ENCODE data around the gene CHD6. TPM values are rescaled to one million over a fixed set of nuclear protein-coding genes. Genes with fewer than 3 reads are reported as not detected.

CHD6 gene
- total and polyA plus RNA-seq, 2 of the 13 experiments (the other 11 are each of a cell fraction or from before 2014, with no cell fraction given), result 14.4 to 52.0 TPM

- TF ChIP-seq BCL3 (CRISPR knock-in tag; IDR thresholded peaks at IDR 0.05) (peak; percentile 31), KDM5B (CRISPR knock-in tag; IDR thresholded peaks at IDR 0.05; ENCODE audit: borderline replicate concordance) (peak; percentile 60; the same call in 1 of the 2 replicates), PHB2 (IDR thresholded peaks at IDR 0.05; ENCODE audit: partially characterized antibody) (no peak), KDM5A (IDR thresholded peaks at IDR 0.05; ENCODE audit: borderline replicate concordance, low read length) (no peak), ZNF343 (CRISPR knock-in tag; IDR thresholded peaks at IDR 0.05) (0 out of 2 replicates have a peak, but pooled peaks have one; percentile 3), HNF4A (CRISPR knock-in tag; IDR thresholded peaks at IDR 0.05) (no peak), ZNF777 (CRISPR knock-in tag; IDR thresholded peaks at IDR 0.05) (peak; percentile 61), SAFB2 (CRISPR knock-in tag; IDR thresholded peaks at IDR 0.05; ENCODE audit: borderline replicate concordance, low read depth) (peak; percentile 46; the same call in 1 of the 2 replicates), ZNF768 (CRISPR knock-in tag; IDR thresholded peaks at IDR 0.05) (0 out of 2 replicates have a peak, but pooled peaks have one; percentile 26), TRIM24 (CRISPR knock-in tag; IDR thresholded peaks at IDR 0.05) (no peak), MXD1 (CRISPR knock-in tag; IDR thresholded peaks at IDR 0.05) (peak; percentile 67), CAMTA2 (CRISPR knock-in tag; IDR thresholded peaks at IDR 0.05; ENCODE audit: borderline replicate concordance) (0 out of 2 replicates have a peak, but pooled peaks have one; percentile 64), ZFY (CRISPR knock-in tag; IDR thresholded peaks at IDR 0.05) (peak; percentile 39; the same call in 1 of the 2 replicates), NCOA1 (CRISPR knock-in tag; IDR thresholded peaks at IDR 0.05) (no peak), MAX (IDR thresholded peaks at IDR 0.05) (peak; percentile 3; the same call in 1 of the 2 replicates), MTF2 (CRISPR knock-in tag; IDR thresholded peaks at IDR 0.05; ENCODE audit: borderline replicate concordance) (peak; percentile 36; the same call in 1 of the 2 replicates), ZNF800 (CRISPR knock-in tag; IDR thresholded peaks at IDR 0.05) (peak; percentile 75), SP140L (CRISPR knock-in tag; IDR thresholded peaks at IDR 0.05; ENCODE audit: borderline replicate concordance) (no peak), ZNF687 (CRISPR knock-in tag; IDR thresholded peaks at IDR 0.05) (peak; percentile 47), TCF12 (IDR thresholded peaks at IDR 0.05) (no peak), TCF12 (CRISPR knock-in tag; IDR thresholded peaks at IDR 0.05) (0 out of 2 replicates have a peak, but pooled peaks have one; percentile 41)
Measured at GRCh38 chr20:41366546-41367392, 251.4 kb downstream of the CHD6 start, which contains the start of gene EMILIN3 (continued).

Measured in HepG2 (cell line).